Measurements from ENCODE around the gene YAP1. TPM values are rescaled to one million over a fixed set of nuclear protein-coding genes. Genes with fewer than 3 reads are reported as not detected.

YAP1 gene
- polyA plus RNA-seq, 1 donor from 2014 or later = 0.46 TPM

- H4K20me1 ChIP-seq (ENCODE audit: insufficient read depth) = no peaks in the 10 kb centered on the region
- no peaks in the 10 kb centered on the region for H3F3A ChIP-seq (ENCODE audit: insufficient read depth, low read length, poor library complexity, severe bottlenecking)
- TF ChIP-seq REST (IDR thresholded peaks at IDR 0.05; ENCODE audit: borderline replicate concordance) (no peak), EZH2 (IDR thresholded peaks at IDR 0.05; ENCODE audit: borderline replicate concordance, insufficient read depth, low read length, poor library complexity, severe bottlenecking) (no peak), POLR2AphosphoS5 (IDR thresholded peaks at IDR 0.05) (no peak), MXI1 (conservative IDR thresholded peaks at IDR 0.05; ENCODE audit: poor library complexity, severe bottlenecking) (no peak), RAD21 (conservative IDR thresholded peaks at IDR 0.05) (no peak), TAF1 (IDR thresholded peaks at IDR 0.05; ENCODE audit: low read depth) (no peak), EP300 (conservative IDR thresholded peaks at IDR 0.05; ENCODE audit: poor library complexity, severe bottlenecking) (no peak), CTCF (IDR thresholded peaks at IDR 0.05; ENCODE audit: poor library complexity, severe bottlenecking) (no peak), SMC3 (conservative IDR thresholded peaks at IDR 0.05; ENCODE audit: poor library complexity) (no peak)
- H2AFZ ChIP-seq (ENCODE audit: low read depth, low read length) = no peak overlapping the region
- no peak overlapping the region for H3K27ac ChIP-seq (ENCODE audit: low read length)
- no peaks in the 10 kb centered on the region for H3K9me3 ChIP-seq (ENCODE audit: low read length)
- H3K4me2 ChIP-seq (ENCODE audit: low read length) = no peak overlapping the region
- H3K36me3 ChIP-seq (ENCODE audit: insufficient read depth, low read length) = no peaks in the 10 kb centered on the region
- no peak overlapping the region for H3K4me3 ChIP-seq (ENCODE audit: low read length)
- peaks cover 37% of the 10 kb centered on the region for H3K27me3 ChIP-seq (ENCODE audit: insufficient read depth, low read depth, low read length)
- no peaks in the 10 kb centered on the region for H3K9me2 ChIP-seq (ENCODE audit: insufficient read depth, low read length)
- H3K79me2 ChIP-seq (replicated peaks; ENCODE audit: insufficient read depth, low read length) = peaks cover 22% of the 10 kb centered on the region
- no peak overlapping the region for H3K9ac ChIP-seq (ENCODE audit: low read length)
Observed at GRCh38 chr11:102108734-102109440, 1.4 kb upstream of the YAP1 start.

- Histone ChIP-seq H3K79me2 (replicated peaks; ENCODE audit: insufficient read depth, low read length) (peaks cover 22% of the 10 kb centered on the region), H3F3A (ENCODE audit: insufficient read depth, low read length, poor library complexity, severe bottlenecking) (no peaks in the 10 kb centered on the region), H3K27ac (ENCODE audit: low read length) (no peak overlapping the region)
Observed at GRCh38 chr11:102110761-102111010, 439 bp downstream of the YAP1 start.

More at GRCh38 chr11:102110761-102111010, 439 bp downstream of the YAP1 start:
- Histone ChIP-seq H3K9ac (ENCODE audit: low read length) (peak overlapping the region; percentile 16), H3K4me2 (ENCODE audit: low read length) (peak overlapping the region; percentile 30), H2AFZ (ENCODE audit: low read depth, low read length) (no peak overlapping the region), H3K36me3 (ENCODE audit: insufficient read depth, low read length) (no peaks in the 10 kb centered on the region), H3K27me3 (ENCODE audit: insufficient read depth, low read depth, low read length) (peaks cover 37% of the 10 kb centered on the region), H3K9me2 (ENCODE audit: insufficient read depth, low read length) (no peaks in the 10 kb centered on the region), H3K4me3 (ENCODE audit: low read length) (peak overlapping the region; percentile 80), H4K20me1 (ENCODE audit: insufficient read depth) (no peaks in the 10 kb centered on the region), H3K9me3 (ENCODE audit: low read length) (no peaks in the 10 kb centered on the region)
- no peak for TF ChIP-seq CTCF (IDR thresholded peaks at IDR 0.05; ENCODE audit: poor library complexity, severe bottlenecking)
- TF ChIP-seq EP300 (conservative IDR thresholded peaks at IDR 0.05; ENCODE audit: poor library complexity, severe bottlenecking) = no peak
- TF ChIP-seq MXI1 (conservative IDR thresholded peaks at IDR 0.05; ENCODE audit: poor library complexity, severe bottlenecking) = no peak
- no peak for TF ChIP-seq REST (IDR thresholded peaks at IDR 0.05; ENCODE audit: borderline replicate concordance)
- TF ChIP-seq POLR2AphosphoS5 (IDR thresholded peaks at IDR 0.05) = no peak
- no peak for TF ChIP-seq TAF1 (IDR thresholded peaks at IDR 0.05; ENCODE audit: low read depth)
- TF ChIP-seq RAD21 (conservative IDR thresholded peaks at IDR 0.05) = no peak
- no peak for TF ChIP-seq EZH2 (IDR thresholded peaks at IDR 0.05; ENCODE audit: borderline replicate concordance, insufficient read depth, low read length, poor library complexity, severe bottlenecking)
- no peak for TF ChIP-seq SMC3 (conservative IDR thresholded peaks at IDR 0.05; ENCODE audit: poor library complexity)
